ENCODE measurements around the gene DCP1A. TPM values are rescaled to one million over a fixed set of nuclear protein-coding genes. Genes with fewer than 3 reads are reported as not detected.

Gene DCP1A
- total RNA-seq, 2 donors from 2014 or later, result 28.5 to 33.2 TPM

- peaks cover 19% of the 10 kb centered on the region for H3K36me3 ChIP-seq
- no peak for DNase-seq (ENCODE audit: low spot score)
- no peak for TF ChIP-seq CTCF (IDR thresholded peaks at IDR 0.05)
Observed at GRCh38 chr3:53295410-53295809, 51.9 kb downstream of the DCP1A start.

GRCh38 chr3:53293867-53294266 lies 53.5 kb downstream of the DCP1A start:
- H3K9me3 ChIP-seq, result no peaks in the 10 kb centered on the region
- ATAC-seq (ENCODE audit: insufficient number of reproducible peaks, low FRiP score, low read depth) (no peak), DNase-seq (ENCODE audit: low spot score) (no peak)
- H3K4me3 ChIP-seq, result no peak overlapping the region
- H3K27ac ChIP-seq, result no peak overlapping the region
- TF ChIP-seq CTCF (IDR thresholded peaks at IDR 0.05), result no peak
- H3K36me3 ChIP-seq, result peaks cover 21% of the 10 kb centered on the region
- H3K4me1 ChIP-seq (ENCODE audit: control insufficient read depth in 1 of 2, low read depth in 2 of 2), result no peaks in the 10 kb centered on the region
- H3K27me3 ChIP-seq (replicated peaks; ENCODE audit: insufficient read depth), result no peaks in the 10 kb centered on the region

More at GRCh38 chr3:53295410-53295809, 51.9 kb downstream of the DCP1A start:
- no peak for ATAC-seq (ENCODE audit: insufficient number of reproducible peaks, low FRiP score, low read depth)
- Histone ChIP-seq H3K4me3 (no peak overlapping the region), H3K4me1 (ENCODE audit: control insufficient read depth in 1 of 2, low read depth in 2 of 2) (peaks cover 3 to 8% of the 10 kb centered on the region in 2 donors), H3K9me3 (no peaks in the 10 kb centered on the region), H3K27me3 (replicated peaks; ENCODE audit: insufficient read depth) (no peaks in the 10 kb centered on the region), H3K27ac (no peak overlapping the region)

GRCh38 chr3:53288214-53288613 lies 59.1 kb downstream of the DCP1A start:
- no peak for ATAC-seq (ENCODE audit: insufficient number of reproducible peaks, low FRiP score, low read depth)
- no peak for TF ChIP-seq CTCF (IDR thresholded peaks at IDR 0.05)
- Histone ChIP-seq H3K4me3 (no peak overlapping the region), H3K36me3 (peaks cover 25% of the 10 kb centered on the region), H3K27ac (no peak overlapping the region), H3K9me3 (no peaks in the 10 kb centered on the region), H3K4me1 (ENCODE audit: control insufficient read depth in 1 of 2, low read depth in 2 of 2) (no peaks in the 10 kb centered on the region), H3K27me3 (replicated peaks; ENCODE audit: insufficient read depth) (no peaks in the 10 kb centered on the region)
- no peak for DNase-seq (ENCODE audit: low spot score)

- Histone ChIP-seq H3K4me1 (ENCODE audit: control insufficient read depth in 1 of 2, low read depth in 2 of 2) (no peaks in the 10 kb centered on the region), H3K4me3 (no peak overlapping the region), H3K9me3 (no peaks in the 10 kb centered on the region), H3K27ac (no peak overlapping the region), H3K27me3 (replicated peaks; ENCODE audit: insufficient read depth) (no peaks in the 10 kb centered on the region), H3K36me3 (peaks cover 22% of the 10 kb centered on the region)
- DNase-seq (ENCODE audit: low spot score), result no peak
- no peak for ATAC-seq (ENCODE audit: insufficient number of reproducible peaks, low FRiP score, low read depth)
- TF ChIP-seq CTCF (IDR thresholded peaks at IDR 0.05), result no peak
Observed at GRCh38 chr3:53287131-53287629, 60.2 kb downstream of the DCP1A start.

GRCh38 chr3:53286727-53287126 lies 60.6 kb downstream of the DCP1A start:
- Histone ChIP-seq H3K9me3 (no peaks in the 10 kb centered on the region), H3K4me3 (no peak overlapping the region), H3K27me3 (replicated peaks; ENCODE audit: insufficient read depth) (no peaks in the 10 kb centered on the region), H3K36me3 (peaks cover 17% of the 10 kb centered on the region), H3K27ac (no peak overlapping the region), H3K4me1 (ENCODE audit: control insufficient read depth in 1 of 2, low read depth in 2 of 2) (no peaks in the 10 kb centered on the region)
- ATAC-seq (ENCODE audit: insufficient number of reproducible peaks, low FRiP score, low read depth) (no peak), DNase-seq (ENCODE audit: low spot score) (no peak)
- TF ChIP-seq CTCF (IDR thresholded peaks at IDR 0.05), result no peak
